NCI-H1417 treated with DMSO at 0.1 percent for 48 hours (cell line): ENCODE data around the gene WDR36.
A peak's percentile ranks its signal among the peaks of the same experiment; 100 is the strongest.
"Not testable (repeated sequence)": the region's sequence is repeated elsewhere in the genome, so short reads cannot be mapped to it uniquely, and the experiment has no call there.

Experiments
- DNase-seq: peaks from one replicate; lab custom pipeline; 2025; lab: John Stamatoyannopoulos, UW

WDR36 gene

GRCh38 chr5:111138096-111138495, 45.9 kb downstream of the WDR36 start:
- DNase-seq, result no peak

DNA sequence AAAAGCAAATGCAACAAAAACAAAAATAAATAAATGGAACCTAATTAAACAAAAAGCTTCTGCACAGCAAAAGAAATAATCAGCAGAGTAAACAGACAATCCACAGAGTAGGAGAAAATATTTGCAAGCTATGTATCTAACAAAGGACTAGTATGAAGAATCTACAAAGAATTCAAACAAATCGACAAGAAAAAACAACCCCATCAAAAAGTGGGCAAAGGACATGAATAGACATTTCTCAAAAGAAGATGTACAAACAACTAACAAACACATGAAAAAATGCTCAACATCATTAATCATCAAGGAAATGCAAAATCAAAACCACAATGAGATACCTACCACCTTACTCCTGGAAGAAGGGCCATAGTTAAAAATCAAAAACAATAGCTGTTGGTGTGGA, 49.3 kb downstream of the WDR36 start:
- not testable (repeated sequence) for DNase-seq

DNA sequence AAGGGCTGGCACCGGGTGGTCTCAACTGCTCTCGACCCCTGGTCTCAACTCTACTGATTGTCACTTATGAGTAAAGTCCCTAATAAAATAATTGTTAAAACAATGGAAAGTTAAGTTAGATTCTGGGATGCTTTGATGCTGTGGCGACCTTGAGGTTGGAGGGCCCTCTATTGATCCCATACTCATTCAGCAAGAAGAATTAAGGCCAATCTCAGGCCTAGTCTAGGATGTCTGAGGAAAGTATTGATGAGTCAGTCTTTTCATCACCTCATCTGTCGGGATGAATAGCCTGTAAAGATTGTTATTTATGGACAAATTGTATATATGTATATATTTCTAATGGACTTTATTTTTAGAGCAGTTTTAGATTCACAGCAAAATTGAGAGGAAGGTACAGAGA, 50.8 kb downstream of the WDR36 start:
- no peak for DNase-seq

GRCh38 chr5:111143910-111144309, 51.8 kb downstream of the WDR36 start:
- no peak for DNase-seq

GRCh38 chr5:111144352-111144930, 52.3 kb downstream of the WDR36 start:
- no peak for DNase-seq

DNA sequence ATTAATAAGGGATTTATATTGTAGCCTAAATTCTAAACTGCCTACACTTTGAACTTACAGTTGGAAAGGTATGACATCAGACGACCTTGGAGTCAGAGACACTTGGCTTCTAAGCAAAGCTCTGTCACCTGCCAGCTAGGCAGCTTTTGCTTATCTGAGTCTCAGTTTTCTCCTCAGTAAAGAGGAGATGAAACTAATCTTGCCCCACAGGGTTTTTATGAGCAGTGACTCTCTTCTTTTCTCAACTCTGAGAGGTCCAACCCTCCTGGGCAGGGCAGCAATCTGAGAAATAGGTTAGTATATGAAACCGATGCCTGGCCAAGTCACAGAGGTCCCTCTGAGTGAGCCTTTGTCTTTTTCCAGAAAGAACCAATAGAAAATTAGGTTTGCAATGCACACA, 53.9 kb downstream of the WDR36 start:
- no peak for DNase-seq

DNA sequence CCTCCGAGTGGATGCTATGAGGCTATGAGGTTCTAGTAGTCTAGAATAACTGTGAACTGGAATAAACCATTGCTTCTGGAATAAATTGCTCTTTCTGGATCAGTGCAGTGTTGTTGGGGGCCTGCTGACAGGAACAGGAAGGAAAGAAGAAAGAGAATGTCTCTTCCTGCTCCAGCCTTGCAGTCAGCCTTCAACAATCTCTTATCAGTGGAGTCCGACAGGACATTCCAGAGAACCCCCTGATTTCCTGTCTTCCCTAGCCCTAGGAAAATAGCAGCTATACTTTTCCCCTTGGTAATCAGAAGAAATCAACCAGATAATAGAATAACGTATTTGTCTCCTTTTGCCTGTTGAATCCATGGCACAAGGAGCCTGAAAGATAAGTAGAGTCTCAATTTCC, 55.4 kb downstream of the WDR36 start:
- no peak for DNase-seq

- no peak for DNase-seq
Observed at GRCh38 chr5:111151998-111152397, 59.9 kb downstream of the WDR36 start.

DNA sequence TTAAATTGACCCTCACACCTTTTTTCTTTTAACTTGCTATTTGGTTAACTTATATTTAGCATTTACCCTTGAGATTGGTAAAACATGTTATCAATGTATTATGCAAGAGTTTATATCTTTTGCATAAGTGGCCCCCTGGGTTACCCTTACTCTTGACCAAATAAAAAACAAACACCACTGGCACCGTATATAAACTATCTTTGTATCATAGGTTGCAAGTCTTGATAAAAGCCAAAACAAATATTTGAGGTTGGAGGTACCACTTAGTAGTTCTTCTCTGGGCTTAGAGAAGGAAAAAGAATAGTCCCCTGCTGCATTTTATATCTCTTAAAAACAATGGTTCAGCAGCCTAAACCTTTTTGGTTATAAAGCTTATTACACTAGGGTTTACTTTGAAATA, 61.3 kb downstream of the WDR36 start:
- no peak for DNase-seq

GRCh38 chr5:111153945-111154344, 61.8 kb downstream of the WDR36 start:
- DNase-seq, result no peak

DNA sequence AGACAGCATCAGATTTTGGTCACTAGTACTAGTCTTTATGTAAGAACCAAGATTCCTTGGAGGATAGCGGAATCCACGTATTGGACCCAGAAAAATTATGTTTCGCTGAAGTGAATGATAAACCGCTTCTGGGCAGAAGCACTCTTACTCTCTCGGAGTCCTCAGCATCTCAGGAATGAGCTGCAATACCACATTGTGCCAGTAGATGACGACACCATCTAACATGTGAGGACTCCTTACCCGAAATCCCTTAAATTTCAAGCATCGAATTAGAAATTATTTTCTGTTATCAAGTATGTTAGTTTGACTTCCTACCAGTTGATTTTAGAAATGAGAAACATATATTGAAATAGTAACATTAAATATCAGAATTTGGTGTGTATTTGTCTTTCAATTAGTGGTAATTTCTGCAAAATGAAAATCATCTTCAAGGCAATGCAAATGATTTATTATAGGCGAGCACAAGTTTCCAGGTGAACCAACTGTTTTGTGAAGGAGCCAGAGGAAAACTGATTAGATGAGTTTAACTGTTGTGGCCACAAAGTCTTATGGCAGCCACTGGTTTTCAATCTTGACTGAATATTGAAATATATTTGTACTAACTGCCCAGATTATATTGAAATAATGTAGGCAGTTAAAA, 66.1 kb downstream of the WDR36 start:
- peak; percentile 17 for DNase-seq

DNA sequence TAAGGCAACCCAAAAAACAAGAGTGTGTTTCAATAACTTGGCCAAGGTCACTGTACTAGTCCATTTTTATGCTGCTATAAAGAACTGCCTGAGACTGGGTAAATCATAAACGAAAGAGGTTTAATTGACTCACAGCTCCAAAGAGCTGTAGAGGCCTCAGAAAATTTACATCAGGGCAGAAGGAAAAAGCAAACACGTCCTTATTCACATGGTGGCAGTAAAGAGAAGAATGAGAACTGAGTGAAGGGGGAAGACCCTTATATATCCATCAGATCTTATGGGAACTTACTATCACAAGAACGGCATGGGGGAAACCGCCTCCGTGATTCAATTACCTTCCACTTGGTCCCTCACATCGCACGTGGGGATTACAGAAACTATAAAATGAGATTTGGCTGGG, 67.7 kb downstream of the WDR36 start:
- no peak for DNase-seq

DNA sequence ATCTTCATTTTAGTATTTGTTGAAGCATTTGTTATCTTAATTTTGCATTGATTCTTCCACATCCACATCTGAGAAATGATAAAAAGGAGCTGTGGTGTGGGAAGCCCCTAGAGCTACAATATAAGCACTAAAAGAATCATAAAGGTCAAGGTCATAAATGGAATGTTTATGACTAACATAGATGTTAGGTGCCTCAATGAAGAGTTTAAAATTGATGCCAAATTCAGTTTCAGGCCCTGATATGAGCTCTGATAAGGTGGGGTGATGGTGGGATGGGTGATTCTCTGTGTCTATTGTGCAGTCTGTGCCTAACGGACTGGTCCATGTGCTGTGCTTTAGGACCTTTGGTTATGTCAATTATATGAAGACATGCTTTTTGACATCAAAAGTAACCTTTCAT, 70.9 kb downstream of the WDR36 start:
- no peak for DNase-seq

GRCh38 chr5:111165058-111165457, 72.9 kb downstream of the WDR36 start:
- no peak for DNase-seq

DNA sequence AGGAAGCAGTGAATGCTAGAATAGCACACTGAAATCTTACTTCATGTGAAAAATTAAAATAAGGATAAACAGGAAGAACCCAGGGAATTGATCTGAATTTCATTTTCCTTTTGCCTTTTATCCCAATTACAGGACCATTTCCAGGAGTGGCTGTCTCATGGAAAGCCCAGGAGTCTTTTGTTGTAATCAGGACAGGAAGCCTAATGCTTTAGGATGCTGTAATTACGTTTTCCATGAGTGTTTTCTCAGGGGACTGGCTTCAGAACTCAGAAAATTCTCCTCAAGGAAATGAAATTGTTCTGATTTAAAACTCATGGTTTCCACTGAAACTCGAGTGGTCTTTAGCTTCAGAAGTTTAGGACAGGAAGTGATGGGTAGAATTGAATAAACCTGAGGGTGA, 75.4 kb downstream of the WDR36 start:
- no peak for DNase-seq

- DNase-seq, result no peak
Observed at GRCh38 chr5:111168608-111169007, 76.5 kb downstream of the WDR36 start.

- DNase-seq, result no peak
Observed at GRCh38 chr5:111169269-111169668, 77.1 kb downstream of the WDR36 start.

DNA sequence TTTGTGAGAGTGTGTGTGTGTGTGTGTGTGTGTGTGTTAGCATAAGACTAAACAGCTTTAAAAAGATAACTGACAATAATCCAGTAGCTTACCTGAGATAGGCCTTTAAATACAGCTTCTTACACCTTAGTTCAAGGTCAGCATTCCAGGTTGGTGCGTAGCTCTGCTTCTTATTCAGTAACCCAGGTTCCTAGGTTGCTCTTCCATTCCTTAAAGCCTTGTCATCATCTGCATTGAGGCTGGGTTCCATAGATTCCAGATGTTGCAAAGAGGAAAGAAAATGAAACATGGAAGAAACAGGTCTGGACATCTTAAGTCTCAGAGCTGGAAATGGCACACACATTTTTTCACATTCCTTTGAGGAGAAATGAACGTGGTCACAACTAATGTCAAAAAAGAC, 78.1 kb downstream of the WDR36 start:
- DNase-seq, result no peak

GRCh38 chr5:111172504-111172903, 80.4 kb downstream of the WDR36 start:
- no peak for DNase-seq

GRCh38 chr5:111173476-111173875, 81.3 kb downstream of the WDR36 start:
- no peak for DNase-seq
